Measurements from ENCODE around the gene N4BP2L1.

The N4BP2L1 gene

GRCh38 chr13:32427852-32428580 is at the start of gene N4BP2L1:
TSS of gene N4BP2L1 (minus strand) at chr13:32428130. CDS start at chr13:32428082, 48 bp downstream.
- peak; percentile 94 for DNase-seq

- DNase-seq: no peak
Observed at GRCh38 chr13:32476892-32477291, 49.0 kb upstream of the N4BP2L1 start.

- DNase-seq: no peak
Observed at GRCh38 chr13:32476021-32476731, 48.2 kb upstream of the N4BP2L1 start.

GRCh38 chr13:32474999-32475792 is 47.3 kb upstream of the N4BP2L1 start:
- no peak for DNase-seq

- DNase-seq: no peak
Observed at GRCh38 chr13:32473650-32474049, 45.7 kb upstream of the N4BP2L1 start.

- no peak for DNase-seq
Observed at GRCh38 chr13:32472194-32472621, 44.3 kb upstream of the N4BP2L1 start.

- DNase-seq: no peak
Observed at GRCh38 chr13:32471187-32471922, 43.4 kb upstream of the N4BP2L1 start.

- no peak for DNase-seq
Observed at GRCh38 chr13:32468502-32469142, 40.7 kb upstream of the N4BP2L1 start.

GRCh38 chr13:32456591-32456990 is 28.7 kb upstream of the N4BP2L1 start:
- DNase-seq: no peak

GRCh38 chr13:32455594-32455903 is 27.6 kb upstream of the N4BP2L1 start:
- no peak for DNase-seq

- no peak for DNase-seq
Observed at GRCh38 chr13:32454886-32455593, 27.1 kb upstream of the N4BP2L1 start.

- no peak for DNase-seq
Observed at GRCh38 chr13:32453981-32454380, 26.1 kb upstream of the N4BP2L1 start.

GRCh38 chr13:32448972-32449371 is 21.0 kb upstream of the N4BP2L1 start:
- no peak for DNase-seq

- no peak for DNase-seq
Observed at GRCh38 chr13:32447894-32448623, 20.1 kb upstream of the N4BP2L1 start.

GRCh38 chr13:32446773-32447465 is 19.0 kb upstream of the N4BP2L1 start:
- DNase-seq: no peak

GRCh38 chr13:32446220-32446619 is 18.3 kb upstream of the N4BP2L1 start:
- DNase-seq: no peak

GRCh38 chr13:32445461-32445860 is 17.5 kb upstream of the N4BP2L1 start:
- DNase-seq: no peak

- peak; percentile 62 for DNase-seq
Observed at GRCh38 chr13:32443111-32443510, 15.2 kb upstream of the N4BP2L1 start.

GRCh38 chr13:32438871-32439270 is 10.9 kb upstream of the N4BP2L1 start:
- DNase-seq: no peak

GRCh38 chr13:32432856-32433255 is 4.9 kb upstream of the N4BP2L1 start:
- no peak for DNase-seq
